ENCODE data around the gene GRIA2. TPM values are rescaled to one million over a fixed set of nuclear protein-coding genes. Genes with fewer than 3 reads are reported as not detected.
A peak's percentile ranks its signal among the peaks of the same experiment; 100 is the strongest.

GRIA2 gene
- total RNA-seq, 2 donors from 2014 or later, result not detected

DNA sequence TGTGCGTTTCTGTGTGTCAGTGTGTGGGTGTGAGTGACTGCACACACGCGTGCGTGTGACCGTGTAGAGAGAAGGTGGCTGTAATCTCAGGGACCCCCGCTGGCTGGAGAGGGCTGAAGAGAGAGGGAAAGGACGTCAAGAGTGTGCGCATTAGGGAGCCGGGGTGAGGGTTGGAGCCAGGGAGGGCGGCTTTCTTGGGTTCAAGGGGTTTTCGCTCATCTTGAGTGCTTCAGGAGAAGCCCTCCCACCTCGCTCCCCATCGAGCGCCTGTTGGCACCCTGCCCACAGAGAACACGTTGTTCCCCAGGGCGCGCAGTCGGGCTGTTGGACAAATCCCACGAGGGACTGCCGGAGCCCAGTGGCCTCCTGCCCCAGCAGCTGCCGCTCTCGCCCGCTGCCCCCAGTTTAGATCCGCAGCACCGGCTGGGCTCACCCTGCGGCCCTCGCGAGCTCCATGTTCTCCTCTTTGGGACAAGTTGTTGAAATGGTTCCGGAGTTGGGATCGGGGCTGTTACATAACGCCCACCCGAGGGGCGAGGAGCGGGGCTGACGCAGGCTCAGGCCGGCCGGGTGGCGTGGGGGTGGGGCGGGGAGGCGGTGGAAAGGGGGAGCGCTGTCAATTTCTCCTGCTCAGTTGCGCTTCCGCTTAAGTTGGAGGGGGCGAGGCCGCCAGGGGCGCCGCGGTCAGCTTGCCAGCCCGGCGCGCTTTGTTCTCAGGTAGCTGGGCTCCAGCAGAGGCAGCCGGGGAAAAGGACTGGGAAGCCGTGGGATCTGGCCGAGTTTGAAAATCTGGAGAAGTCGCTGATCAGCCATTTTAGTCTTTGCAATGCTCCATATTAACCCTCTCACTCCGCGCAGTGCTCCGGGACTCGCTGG is 1.6 kb downstream of the GRIA2 start:
- Histone ChIP-seq H3K36me3 (no peaks in the 10 kb centered on the region), H3K4me3 (peak overlapping the region; percentile 1 to 40), H3K4me1 (peaks cover 0 to 18% of the 10 kb centered on the region in 2 donors), H3K9me3 (no peaks in the 10 kb centered on the region), H3K27me3 (peaks cover 8 to 10% of the 10 kb centered on the region in 2 donors), H3K27ac (no peak overlapping the region)
- TF ChIP-seq, protein P1, sequence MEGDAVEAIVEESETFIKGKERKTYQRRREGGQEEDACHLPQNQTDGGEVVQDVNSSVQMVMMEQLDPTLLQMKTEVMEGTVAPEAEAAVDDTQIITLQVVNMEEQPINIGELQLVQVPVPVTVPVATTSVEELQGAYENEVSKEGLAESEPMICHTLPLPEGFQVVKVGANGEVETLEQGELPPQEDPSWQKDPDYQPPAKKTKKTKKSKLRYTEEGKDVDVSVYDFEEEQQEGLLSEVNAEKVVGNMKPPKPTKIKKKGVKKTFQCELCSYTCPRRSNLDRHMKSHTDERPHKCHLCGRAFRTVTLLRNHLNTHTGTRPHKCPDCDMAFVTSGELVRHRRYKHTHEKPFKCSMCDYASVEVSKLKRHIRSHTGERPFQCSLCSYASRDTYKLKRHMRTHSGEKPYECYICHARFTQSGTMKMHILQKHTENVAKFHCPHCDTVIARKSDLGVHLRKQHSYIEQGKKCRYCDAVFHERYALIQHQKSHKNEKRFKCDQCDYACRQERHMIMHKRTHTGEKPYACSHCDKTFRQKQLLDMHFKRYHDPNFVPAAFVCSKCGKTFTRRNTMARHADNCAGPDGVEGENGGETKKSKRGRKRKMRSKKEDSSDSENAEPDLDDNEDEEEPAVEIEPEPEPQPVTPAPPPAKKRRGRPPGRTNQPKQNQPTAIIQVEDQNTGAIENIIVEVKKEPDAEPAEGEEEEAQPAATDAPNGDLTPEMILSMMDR (IDR thresholded peaks at IDR 0.05), result no peak
- DNase-seq (ENCODE audit: low spot score), result no peak

DNA sequence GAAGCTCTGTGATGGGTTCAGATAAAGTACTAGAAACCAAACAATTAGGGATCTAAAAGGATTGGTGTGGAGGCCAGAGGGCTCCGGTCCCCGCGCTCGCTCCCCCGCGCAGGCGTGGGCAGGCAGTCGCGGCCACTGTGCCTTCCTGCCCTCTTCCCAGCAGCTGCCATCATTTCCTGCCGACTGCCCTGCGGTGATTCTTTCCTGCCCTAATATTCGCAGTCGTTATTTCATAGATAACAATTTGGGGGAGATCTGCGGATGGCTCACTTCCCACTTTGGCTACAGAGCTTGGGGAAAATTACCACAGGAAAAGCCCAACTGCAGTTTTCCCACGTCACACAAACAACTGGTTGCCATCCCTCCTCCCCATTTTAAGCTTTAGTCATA is 2.2 kb downstream of the GRIA2 start:
- TF ChIP-seq, protein P1 (IDR thresholded peaks at IDR 0.05), result no peak
- peaks cover 8 to 10% of the 10 kb centered on the region in 2 donors for H3K27me3 ChIP-seq
- no peaks in the 10 kb centered on the region for H3K9me3 ChIP-seq

DNA sequence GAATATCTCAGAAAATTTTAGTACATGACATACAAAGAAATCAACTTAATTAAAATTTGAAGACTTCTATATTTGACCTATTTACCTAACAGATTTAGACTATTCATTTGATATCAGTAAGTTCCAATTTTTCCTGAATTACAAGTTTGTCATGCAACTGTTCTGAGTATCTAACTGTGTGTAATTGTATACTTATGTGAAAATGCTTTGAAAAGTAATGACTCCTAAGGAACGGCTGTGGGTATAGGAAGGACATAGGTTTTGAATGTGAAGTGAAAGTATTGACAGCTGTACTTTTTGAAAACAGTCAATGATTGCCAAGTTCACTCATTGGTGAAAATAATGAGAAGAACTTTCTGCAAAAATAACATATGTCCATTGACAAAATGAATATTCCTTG is 2.9 kb downstream of the GRIA2 start:
- H3K27ac ChIP-seq, result no peak overlapping the region
- DNase-seq (ENCODE audit: low spot score), result no peak
- H3K4me1 ChIP-seq, result peaks cover 0 to 18% of the 10 kb centered on the region in 2 donors
- H3K9me3 ChIP-seq, result no peaks in the 10 kb centered on the region
- H3K27me3 ChIP-seq, result peaks cover 6 to 10% of the 10 kb centered on the region in 2 donors
- no peaks in the 10 kb centered on the region for H3K36me3 ChIP-seq
- no peak overlapping the region for H3K4me3 ChIP-seq
- TF ChIP-seq, protein P1 (IDR thresholded peaks at IDR 0.05), result no peak

More for the DNA sequence above, 2.2 kb downstream of the GRIA2 start:
- Histone ChIP-seq H3K4me3 (peak overlapping the region; percentile 1 to 40), H3K4me1 (peaks cover 0 to 18% of the 10 kb centered on the region in 2 donors), H3K36me3 (no peaks in the 10 kb centered on the region), H3K27ac (no peak overlapping the region)
- DNase-seq (ENCODE audit: low spot score), result no peak

DNA sequence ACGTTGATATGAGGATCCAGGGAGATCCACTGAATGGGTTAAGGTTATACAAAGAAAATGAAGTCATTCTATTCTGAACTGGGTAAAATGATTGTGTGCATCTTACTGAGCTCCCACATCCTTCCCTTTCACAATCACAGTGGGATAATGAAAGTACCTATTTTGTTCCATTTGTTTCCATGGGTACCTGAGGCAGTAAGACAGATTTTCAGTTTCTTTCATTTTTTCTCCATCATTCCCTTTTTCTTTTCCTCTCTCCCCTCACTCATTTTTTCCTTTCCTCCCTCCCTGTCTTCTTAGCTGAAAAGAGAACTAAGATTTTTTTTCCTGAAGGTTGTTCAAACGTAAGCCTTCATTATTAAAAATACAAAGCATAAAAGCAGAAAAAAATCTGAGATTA is 4.6 kb downstream of the GRIA2 start:
- Histone ChIP-seq H3K4me3 (no peak overlapping the region), H3K27me3 (peaks cover 6 to 10% of the 10 kb centered on the region in 2 donors), H3K9me3 (no peaks in the 10 kb centered on the region), H3K36me3 (no peaks in the 10 kb centered on the region), H3K27ac (no peak overlapping the region), H3K4me1 (peaks cover 0 to 18% of the 10 kb centered on the region in 2 donors)
- TF ChIP-seq, protein P1 (IDR thresholded peaks at IDR 0.05), result no peak
- no peak for DNase-seq (ENCODE audit: low spot score)

DNA sequence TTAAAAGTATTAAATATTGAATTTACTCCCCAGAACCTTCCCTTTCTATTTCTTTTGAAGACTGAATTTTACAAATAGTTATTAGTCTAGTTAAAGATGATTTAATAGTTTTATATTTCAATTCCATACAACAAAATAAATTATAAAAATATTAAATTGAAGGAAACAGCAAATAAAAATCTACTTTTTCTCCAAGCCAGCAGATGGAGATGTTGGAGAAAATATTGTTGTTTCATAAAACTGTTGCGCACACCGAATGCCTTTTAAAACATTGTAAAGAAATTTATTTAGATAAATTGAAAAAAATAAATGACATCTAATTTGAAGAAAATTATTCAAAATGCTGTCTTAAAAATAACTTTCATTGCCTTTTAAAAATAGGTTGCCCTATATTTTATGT is 5.5 kb downstream of the GRIA2 start:
- DNase-seq (ENCODE audit: low spot score), result no peak
- peaks cover 6 to 10% of the 10 kb centered on the region in 2 donors for H3K27me3 ChIP-seq
- H3K36me3 ChIP-seq, result no peaks in the 10 kb centered on the region
- no peak overlapping the region for H3K27ac ChIP-seq
- peaks cover 0 to 12% of the 10 kb centered on the region in 2 donors for H3K4me1 ChIP-seq
- no peak overlapping the region for H3K4me3 ChIP-seq
- TF ChIP-seq, protein P1 (IDR thresholded peaks at IDR 0.05), result no peak
- no peaks in the 10 kb centered on the region for H3K9me3 ChIP-seq

All from right atrium auricular region (tissue), 2 donors.